ENCODE measurements around the gene ONECUT3.
"Not testable (repeated sequence)": the region's sequence is repeated elsewhere in the genome, so short reads cannot be mapped to it uniquely, and the experiment has no call there.

The ONECUT3 gene

GRCh38 chr19:1770866-1771576 is 17.7 kb downstream of the ONECUT3 start:
- no peak for DNase-seq

GRCh38 chr19:1773184-1773583 is 19.9 kb downstream of the ONECUT3 start:
- no peak for DNase-seq

- no peak for DNase-seq
Observed at GRCh38 chr19:1774989-1775772, 21.9 kb downstream of the ONECUT3 start.

- no peak for DNase-seq
Observed at GRCh38 chr19:1775951-1776605, 22.8 kb downstream of the ONECUT3 start.

- no peak for DNase-seq
Observed at GRCh38 chr19:1776606-1777147, 23.4 kb downstream of the ONECUT3 start.

- no peak for DNase-seq
Observed at GRCh38 chr19:1777149-1777548, 23.8 kb downstream of the ONECUT3 start.

GRCh38 chr19:1779574-1779973 is 26.3 kb downstream of the ONECUT3 start:
- no peak for DNase-seq

- DNase-seq: no peak
Observed at GRCh38 chr19:1780272-1780958, 27.1 kb downstream of the ONECUT3 start.

- no peak for DNase-seq
Observed at GRCh38 chr19:1782521-1782920, 29.2 kb downstream of the ONECUT3 start.

- DNase-seq: no peak
Observed at GRCh38 chr19:1783354-1783753, 30.0 kb downstream of the ONECUT3 start.

- no peak for DNase-seq
Observed at GRCh38 chr19:1783874-1784273, 30.6 kb downstream of the ONECUT3 start.

- no peak for DNase-seq
Observed at GRCh38 chr19:1785310-1785709, 32.0 kb downstream of the ONECUT3 start.

GRCh38 chr19:1786668-1787067 is 33.4 kb downstream of the ONECUT3 start:
- DNase-seq: no peak

- DNase-seq: no peak
Observed at GRCh38 chr19:1787116-1787515, 33.8 kb downstream of the ONECUT3 start.

- DNase-seq: no peak
Observed at GRCh38 chr19:1789261-1790041, 36.1 kb downstream of the ONECUT3 start.

GRCh38 chr19:1790054-1790792 is 36.9 kb downstream of the ONECUT3 start:
- no peak for DNase-seq

GRCh38 chr19:1791879-1792278 is 38.6 kb downstream of the ONECUT3 start:
- DNase-seq: no peak

- no peak for DNase-seq
Observed at GRCh38 chr19:1794424-1795172, 41.3 kb downstream of the ONECUT3 start.

- no peak for DNase-seq
Observed at GRCh38 chr19:1796395-1797142, 43.3 kb downstream of the ONECUT3 start.

- DNase-seq: not testable (repeated sequence)
Observed at GRCh38 chr19:1797313-1797712, 44.0 kb downstream of the ONECUT3 start.
